ENCODE data around the gene FRAT2. TPM values are rescaled to one million over a fixed set of nuclear protein-coding genes. Genes with fewer than 3 reads are reported as not detected.

FRAT2 gene
- total and polyA plus RNA-seq, 10 of the 15 experiments (the other 5 are each of a cell fraction or from before 2014, with no cell fraction given), result 0.69 to 5.9 (median 3.8) TPM

DNA sequence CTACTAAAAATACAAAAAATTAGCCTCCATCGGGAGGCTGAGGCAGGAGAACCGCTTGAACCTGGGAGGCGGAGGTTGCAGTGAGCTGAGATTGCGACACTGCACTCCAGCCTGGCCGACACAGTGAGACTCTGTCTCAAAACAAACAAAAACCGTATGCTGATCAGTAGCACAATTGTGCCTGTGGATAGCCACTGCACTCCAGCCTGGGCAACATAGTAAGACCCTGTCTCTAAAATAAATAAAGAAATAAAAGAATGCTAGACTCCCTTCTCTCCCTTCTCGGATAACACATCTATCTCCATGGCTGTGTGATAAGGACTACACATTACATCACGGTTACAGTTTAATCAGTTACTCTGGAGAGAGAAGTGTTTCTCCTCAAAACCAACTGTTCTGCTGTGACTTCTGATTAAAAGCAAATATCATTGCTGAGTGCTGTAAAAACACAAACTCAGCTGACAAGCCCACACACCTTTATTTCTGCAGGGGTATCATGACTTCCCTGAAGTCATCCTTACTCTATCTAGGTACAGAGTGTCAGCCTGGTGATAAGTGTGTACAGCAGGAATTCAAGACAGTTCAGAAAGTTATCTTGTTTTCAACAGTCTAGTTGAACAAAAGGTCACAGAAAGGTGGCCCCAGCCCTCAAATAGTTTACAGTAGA, 36.8 kb downstream of the FRAT2 start:
- H3K4me1 ChIP-seq (ENCODE audit: control insufficient read depth, insufficient read depth, low read length), result no peaks in the 10 kb centered on the region
- CTCF ChIA-PET, result interaction anchor here (0.6 kb wide), 1 partner anchor 16 kb away, joined by 3 read pairs; no protein-coding TSS in a partner anchor
- TF ChIP-seq HDAC6 (IDR thresholded peaks at IDR 0.05; ENCODE audit: unreplicated experiment) (no peak), MEF2B (IDR thresholded peaks at IDR 0.05; ENCODE audit: partially characterized antibody, poor library complexity, severe bottlenecking) (no peak), EP300 (IDR thresholded peaks at IDR 0.05; ENCODE audit: borderline replicate concordance in 1 of 2, control insufficient read depth in 1 of 2, low read depth in 2 of 2, low read length in 2 of 2) (no peak), BRCA1 (IDR thresholded peaks at IDR 0.05; ENCODE audit: low read depth, low read length) (no peak), TARDBP (IDR thresholded peaks at IDR 0.05; ENCODE audit: borderline replicate concordance) (no peak), SREBF1 (IDR thresholded peaks at IDR 0.05; ENCODE audit: low read length) (no peak), NR2C1 (IDR thresholded peaks at IDR 0.05) (no peak), JUND (IDR thresholded peaks at IDR 0.05; ENCODE audit: low read depth, low read length) (no peak), STAT3 (IDR thresholded peaks at IDR 0.05; ENCODE audit: low read depth, low read length) (no peak), MTA3 (IDR thresholded peaks at IDR 0.05; ENCODE audit: borderline replicate concordance, low read length) (no peak), EED (IDR thresholded peaks at IDR 0.05; ENCODE audit: low read depth) (no peak)
- TF ChIP-seq, protein P1, sequence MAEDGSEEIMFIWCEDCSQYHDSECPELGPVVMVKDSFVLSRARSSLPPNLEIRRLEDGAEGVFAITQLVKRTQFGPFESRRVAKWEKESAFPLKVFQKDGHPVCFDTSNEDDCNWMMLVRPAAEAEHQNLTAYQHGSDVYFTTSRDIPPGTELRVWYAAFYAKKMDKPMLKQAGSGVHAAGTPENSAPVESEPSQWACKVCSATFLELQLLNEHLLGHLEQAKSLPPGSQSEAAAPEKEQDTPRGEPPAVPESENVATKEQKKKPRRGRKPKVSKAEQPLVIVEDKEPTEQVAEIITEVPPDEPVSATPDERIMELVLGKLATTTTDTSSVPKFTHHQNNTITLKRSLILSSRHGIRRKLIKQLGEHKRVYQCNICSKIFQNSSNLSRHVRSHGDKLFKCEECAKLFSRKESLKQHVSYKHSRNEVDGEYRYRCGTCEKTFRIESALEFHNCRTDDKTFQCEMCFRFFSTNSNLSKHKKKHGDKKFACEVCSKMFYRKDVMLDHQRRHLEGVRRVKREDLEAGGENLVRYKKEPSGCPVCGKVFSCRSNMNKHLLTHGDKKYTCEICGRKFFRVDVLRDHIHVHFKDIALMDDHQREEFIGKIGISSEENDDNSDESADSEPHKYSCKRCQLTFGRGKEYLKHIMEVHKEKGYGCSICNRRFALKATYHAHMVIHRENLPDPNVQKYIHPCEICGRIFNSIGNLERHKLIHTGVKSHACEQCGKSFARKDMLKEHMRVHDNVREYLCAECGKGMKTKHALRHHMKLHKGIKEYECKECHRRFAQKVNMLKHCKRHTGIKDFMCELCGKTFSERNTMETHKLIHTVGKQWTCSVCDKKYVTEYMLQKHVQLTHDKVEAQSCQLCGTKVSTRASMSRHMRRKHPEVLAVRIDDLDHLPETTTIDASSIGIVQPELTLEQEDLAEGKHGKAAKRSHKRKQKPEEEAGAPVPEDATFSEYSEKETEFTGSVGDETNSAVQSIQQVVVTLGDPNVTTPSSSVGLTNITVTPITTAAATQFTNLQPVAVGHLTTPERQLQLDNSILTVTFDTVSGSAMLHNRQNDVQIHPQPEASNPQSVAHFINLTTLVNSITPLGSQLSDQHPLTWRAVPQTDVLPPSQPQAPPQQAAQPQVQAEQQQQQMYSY (CRISPR knock-in tag; IDR thresholded peaks at IDR 0.05), result no peak
- TF ChIP-seq, protein P2, sequence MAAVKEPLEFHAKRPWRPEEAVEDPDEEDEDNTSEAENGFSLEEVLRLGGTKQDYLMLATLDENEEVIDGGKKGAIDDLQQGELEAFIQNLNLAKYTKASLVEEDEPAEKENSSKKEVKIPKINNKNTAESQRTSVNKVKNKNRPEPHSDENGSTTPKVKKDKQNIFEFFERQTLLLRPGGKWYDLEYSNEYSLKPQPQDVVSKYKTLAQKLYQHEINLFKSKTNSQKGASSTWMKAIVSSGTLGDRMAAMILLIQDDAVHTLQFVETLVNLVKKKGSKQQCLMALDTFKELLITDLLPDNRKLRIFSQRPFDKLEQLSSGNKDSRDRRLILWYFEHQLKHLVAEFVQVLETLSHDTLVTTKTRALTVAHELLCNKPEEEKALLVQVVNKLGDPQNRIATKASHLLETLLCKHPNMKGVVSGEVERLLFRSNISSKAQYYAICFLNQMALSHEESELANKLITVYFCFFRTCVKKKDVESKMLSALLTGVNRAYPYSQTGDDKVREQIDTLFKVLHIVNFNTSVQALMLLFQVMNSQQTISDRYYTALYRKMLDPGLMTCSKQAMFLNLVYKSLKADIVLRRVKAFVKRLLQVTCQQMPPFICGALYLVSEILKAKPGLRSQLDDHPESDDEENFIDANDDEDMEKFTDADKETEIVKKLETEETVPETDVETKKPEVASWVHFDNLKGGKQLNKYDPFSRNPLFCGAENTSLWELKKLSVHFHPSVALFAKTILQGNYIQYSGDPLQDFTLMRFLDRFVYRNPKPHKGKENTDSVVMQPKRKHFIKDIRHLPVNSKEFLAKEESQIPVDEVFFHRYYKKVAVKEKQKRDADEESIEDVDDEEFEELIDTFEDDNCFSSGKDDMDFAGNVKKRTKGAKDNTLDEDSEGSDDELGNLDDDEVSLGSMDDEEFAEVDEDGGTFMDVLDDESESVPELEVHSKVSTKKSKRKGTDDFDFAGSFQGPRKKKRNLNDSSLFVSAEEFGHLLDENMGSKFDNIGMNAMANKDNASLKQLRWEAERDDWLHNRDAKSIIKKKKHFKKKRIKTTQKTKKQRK (IDR thresholded peaks at IDR 0.05; ENCODE audit: low read depth, low read length), result no peak
- TF ChIP-seq, protein P3, sequence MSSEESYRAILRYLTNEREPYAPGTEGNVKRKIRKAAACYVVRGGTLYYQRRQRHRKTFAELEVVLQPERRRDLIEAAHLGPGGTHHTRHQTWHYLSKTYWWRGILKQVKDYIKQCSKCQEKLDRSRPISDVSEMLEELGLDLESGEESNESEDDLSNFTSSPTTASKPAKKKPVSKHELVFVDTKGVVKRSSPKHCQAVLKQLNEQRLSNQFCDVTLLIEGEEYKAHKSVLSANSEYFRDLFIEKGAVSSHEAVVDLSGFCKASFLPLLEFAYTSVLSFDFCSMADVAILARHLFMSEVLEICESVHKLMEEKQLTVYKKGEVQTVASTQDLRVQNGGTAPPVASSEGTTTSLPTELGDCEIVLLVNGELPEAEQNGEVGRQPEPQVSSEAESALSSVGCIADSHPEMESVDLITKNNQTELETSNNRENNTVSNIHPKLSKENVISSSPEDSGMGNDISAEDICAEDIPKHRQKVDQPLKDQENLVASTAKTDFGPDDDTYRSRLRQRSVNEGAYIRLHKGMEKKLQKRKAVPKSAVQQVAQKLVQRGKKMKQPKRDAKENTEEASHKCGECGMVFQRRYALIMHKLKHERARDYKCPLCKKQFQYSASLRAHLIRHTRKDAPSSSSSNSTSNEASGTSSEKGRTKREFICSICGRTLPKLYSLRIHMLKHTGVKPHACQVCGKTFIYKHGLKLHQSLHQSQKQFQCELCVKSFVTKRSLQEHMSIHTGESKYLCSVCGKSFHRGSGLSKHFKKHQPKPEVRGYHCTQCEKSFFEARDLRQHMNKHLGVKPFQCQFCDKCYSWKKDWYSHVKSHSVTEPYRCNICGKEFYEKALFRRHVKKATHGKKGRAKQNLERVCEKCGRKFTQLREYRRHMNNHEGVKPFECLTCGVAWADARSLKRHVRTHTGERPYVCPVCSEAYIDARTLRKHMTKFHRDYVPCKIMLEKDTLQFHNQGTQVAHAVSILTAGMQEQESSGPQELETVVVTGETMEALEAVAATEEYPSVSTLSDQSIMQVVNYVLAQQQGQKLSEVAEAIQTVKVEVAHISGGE (CRISPR knock-in tag; IDR thresholded peaks at IDR 0.05), result no peak

More for the DNA sequence above, 36.8 kb downstream of the FRAT2 start:
- no peaks in the 10 kb centered on the region for H4K20me1 ChIP-seq (ENCODE audit: control insufficient read depth, insufficient read depth)
- H3K9me3 ChIP-seq (replicated peaks; ENCODE audit: control insufficient read depth, insufficient read depth, low read length), result no peaks in the 10 kb centered on the region
- H2AFZ ChIP-seq (ENCODE audit: control insufficient read depth, low read depth, low read length), result no peak overlapping the region
- H3K4me3 ChIP-seq, result no peak overlapping the region
- ATAC-seq (no peak), DNase-seq (ENCODE audit: low read depth, low spot score) (no peak), FAIRE-seq (no peak)
- H3K36me3 ChIP-seq (ENCODE audit: control insufficient read depth in 2 of 2, insufficient read depth in 2 of 2, low read length in 1 of 2), result no peaks in the 10 kb centered on the region
- no peak overlapping the region for H3K4me2 ChIP-seq (ENCODE audit: control insufficient read depth, insufficient read depth)
- RAD21 ChIA-PET (ENCODE audit: unreplicated experiment), result no interaction called here
- no peaks in the 10 kb centered on the region; a peak in 1 of 4 replicates for H3K27me3 ChIP-seq (replicated peaks in 1 of 2; ENCODE audit: control insufficient read depth in 2 of 2, insufficient read depth in 2 of 2, low read length in 1 of 2)
- H3K27ac ChIP-seq (ENCODE audit: control insufficient read depth, insufficient read depth), result no peak overlapping the region
- no peak overlapping the region for H3K9ac ChIP-seq (ENCODE audit: control insufficient read depth, insufficient read depth, low read length)
- in situ Hi-C loops (cut with MboI), result no loop called here
- intact Hi-C loops (cut with micrococcal nuclease; ENCODE audit: unreplicated experiment), result no loop called here
- 49% methylated on average over 8 of the region's 8 CpGs for WGBS (ENCODE audit: insufficient coverage, insufficient replicate concordance, low lambda C conversion rate, missing lambda C conversion rate)
- SMC1A ChIA-PET (ENCODE audit: uncharacterized antibody, unreplicated experiment), result no interaction called here
- no peaks in the 10 kb centered on the region for H3K79me2 ChIP-seq (ENCODE audit: control insufficient read depth, insufficient read depth, low read length)
- POLR2A ChIA-PET, result no interaction called here
- BruUV-seq (replicated peaks), result no TSS peak
